Testis (tissue), 2 donors: ENCODE data around the gene SLC12A9.

Source experiments
- CTCF ChIP-seq, 3 experiments: fragments of 450-650 bp in 2 of 3; fragments of 200-600 bp in 1 of 3; sonication (generic) in 1 of 3; IDR thresholded peaks; one replicate each; pipeline ENCODE4 v1.5.1; 2016 to 2019; ENCODE audit warnings: antibody characterized with exemption in 3 of 3, mild to moderate bottlenecking in 2 of 3, moderate library complexity in 1 of 3
- POLR2A ChIP-seq: fragments of 450-650 bp; IDR thresholded peaks from one replicate; pipeline ENCODE4 v1.6.1; 2017; ENCODE audit warnings: antibody characterized with exemption, mild to moderate bottlenecking, moderate library complexity

DNA sequence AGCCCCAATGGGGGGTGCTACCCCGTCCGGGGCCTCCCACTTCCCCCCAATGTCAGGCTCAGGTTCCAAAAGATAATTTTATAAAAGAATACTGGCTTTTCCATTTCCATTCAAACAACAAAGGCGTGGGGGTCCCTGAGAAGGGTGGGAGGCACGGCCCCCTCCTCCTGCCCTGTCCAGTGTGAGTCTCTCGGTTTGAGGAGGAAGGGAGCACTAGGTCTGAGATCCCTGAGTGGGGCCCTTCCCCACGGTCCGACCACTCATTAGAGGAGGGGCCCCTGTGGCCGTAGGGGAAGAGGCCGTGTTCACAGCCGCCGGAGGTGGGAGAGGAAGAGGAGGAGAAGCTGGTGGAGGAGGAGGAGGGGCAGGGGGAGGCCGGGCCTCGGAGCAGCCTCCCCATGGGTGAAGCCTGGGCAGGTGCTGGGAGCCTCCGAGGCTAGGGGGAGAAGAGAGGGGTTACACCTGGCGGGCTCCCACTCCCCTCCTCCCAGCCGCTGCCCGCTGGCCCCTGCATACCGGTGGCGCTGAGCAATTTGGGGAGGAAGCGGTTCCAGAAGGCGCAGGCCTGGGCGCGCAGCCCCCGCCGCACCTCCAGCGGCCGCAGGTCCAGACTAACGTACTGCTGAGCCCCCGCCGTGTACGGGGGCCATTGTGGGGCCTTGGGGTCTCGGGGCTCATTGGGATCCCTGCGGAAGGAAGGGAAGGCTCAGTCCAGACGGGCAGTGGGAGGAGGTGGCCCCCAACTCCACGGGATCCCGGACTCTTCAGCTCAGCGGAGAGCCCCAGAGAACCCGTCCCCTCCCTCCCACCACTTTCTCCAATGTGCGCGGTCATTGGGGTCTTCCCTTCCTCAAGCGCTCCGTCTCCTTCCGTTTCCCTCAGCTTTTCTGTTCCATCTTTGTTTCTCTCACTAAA lies 38.4 kb downstream of the SLC12A9 start:
- no peak for TF ChIP-seq CTCF (IDR thresholded peaks at IDR 0.05)
- no peak for TF ChIP-seq POLR2A
